Measurements from ENCODE around the gene ATP5MK.
"Not testable (repeated sequence)": the region's sequence is repeated elsewhere in the genome, so short reads cannot be mapped to it uniquely, and the experiment has no call there.

The ATP5MK gene, protein sequence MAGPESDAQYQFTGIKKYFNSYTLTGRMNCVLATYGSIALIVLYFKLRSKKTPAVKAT

DNA sequence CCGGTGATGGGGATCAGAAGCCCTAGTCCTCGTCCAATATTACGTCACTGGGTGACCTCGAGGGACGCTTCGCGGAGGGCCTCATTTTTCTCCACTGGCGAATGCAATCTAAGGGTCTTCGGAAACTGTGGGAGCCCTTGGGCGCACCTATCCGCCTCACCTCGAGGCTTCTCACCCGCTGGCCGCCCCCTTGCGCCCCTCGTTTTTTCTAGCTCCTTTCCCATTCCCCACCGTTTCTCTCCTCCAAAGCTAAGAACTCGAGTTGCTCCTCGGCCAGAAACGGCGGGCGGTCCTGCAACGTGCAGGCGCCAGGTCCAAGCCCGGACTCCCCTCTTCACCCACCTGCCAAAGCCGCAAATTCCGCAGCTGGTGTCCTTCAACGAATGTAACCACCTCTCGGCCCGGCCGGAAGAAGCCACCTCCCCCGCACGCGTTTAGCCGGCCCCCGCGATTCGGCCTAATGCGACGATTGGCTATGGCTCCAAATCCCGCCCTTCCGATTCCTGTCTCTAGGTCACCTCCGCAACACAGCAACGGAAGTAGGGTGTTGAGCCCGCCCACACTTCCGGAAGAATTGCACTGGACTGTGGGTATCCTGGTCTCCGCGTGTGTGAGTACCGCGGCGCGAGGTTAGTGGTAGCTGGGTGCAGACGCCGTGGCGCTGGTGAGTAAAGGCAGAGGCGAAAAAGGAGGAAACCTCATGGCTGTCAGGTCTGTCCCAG is at the start of gene ATP5MK, which contains the start of gene PDCD11:
Gene ATP5MK (minus strand): TSS at position 409 of the 722 bp plus-strand sequence. CDS start 4,018 bp downstream, outside the sequence.
Gene PDCD11 (plus strand): TSS at position 560 of the 722 bp plus-strand sequence. CDS start 1,801 bp downstream, outside the sequence.
- DNase-seq, result peak; percentile 90 to 94

DNA sequence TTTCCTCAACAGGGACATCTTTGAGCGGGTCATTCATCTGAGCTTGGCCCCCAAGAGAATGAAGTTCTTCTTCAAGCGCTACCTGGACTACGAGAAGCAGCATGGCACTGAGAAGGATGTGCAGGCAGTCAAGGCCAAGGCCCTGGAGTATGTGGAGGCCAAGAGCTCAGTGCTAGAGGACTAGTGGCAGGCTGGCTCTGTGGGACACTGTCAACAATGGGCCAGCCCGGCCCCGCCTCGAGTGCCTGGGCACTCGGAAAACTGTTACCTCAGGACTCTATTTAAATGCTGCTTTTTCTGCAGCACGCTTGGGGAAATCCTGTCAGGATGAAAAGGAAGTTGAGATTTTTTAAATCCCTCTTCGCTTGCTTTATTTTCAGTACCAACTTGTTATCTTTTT is 49.1 kb upstream of the ATP5MK start:
- no peak for DNase-seq

DNA sequence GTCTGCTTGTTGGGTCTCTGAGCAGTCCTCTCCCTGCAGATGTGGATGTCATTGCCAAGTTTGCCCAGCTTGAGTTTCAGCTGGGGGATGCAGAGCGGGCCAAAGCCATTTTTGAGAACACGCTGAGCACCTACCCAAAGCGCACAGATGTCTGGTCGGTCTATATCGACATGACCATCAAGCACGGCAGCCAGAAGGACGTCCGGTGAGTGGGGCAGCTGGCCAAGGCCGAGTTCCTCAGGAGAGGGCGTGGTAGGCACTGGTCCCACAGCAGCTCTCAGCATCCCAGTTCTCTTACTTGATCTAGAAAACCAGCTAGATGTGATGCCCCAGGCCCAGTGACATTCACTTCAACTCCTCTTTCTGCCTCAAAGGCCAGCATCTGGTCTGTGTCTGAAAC is 48.2 kb upstream of the ATP5MK start:
- no peak for DNase-seq

DNA sequence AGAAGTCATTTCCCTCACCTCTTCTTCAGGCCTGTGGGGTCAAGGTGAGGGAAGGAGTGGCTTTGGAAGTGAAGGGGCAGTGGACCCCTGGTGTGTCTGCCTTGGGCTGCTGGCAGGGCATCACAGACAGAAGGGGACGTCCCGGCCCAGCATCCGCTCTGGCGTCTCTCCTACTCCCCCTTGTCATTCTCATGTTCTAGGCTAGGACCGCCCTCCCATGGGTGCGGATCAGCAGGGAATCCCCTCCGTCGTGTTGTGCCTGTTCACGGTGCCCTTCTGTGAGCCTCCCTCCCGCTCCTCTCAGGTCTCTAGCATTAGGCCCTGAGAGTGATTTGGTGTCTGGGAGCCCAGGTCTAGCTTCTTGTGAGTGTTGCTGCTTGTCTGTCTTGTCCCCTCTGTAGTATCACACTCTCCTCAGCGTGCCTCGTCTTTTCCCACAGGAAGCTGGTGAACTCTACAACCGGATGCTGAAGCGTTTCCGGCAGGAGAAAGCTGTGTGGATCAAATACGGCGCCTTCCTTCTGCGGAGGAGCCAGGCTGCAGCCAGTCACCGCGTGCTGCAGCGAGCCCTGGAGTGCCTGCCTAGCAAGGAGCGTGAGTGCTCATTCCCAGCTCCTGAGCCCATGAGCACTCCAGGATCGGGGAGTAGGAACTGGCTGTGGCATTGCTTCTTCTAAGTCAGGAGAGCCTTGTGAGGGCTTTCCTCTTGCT is 47.4 kb upstream of the ATP5MK start:
- DNase-seq, result no peak

DNA sequence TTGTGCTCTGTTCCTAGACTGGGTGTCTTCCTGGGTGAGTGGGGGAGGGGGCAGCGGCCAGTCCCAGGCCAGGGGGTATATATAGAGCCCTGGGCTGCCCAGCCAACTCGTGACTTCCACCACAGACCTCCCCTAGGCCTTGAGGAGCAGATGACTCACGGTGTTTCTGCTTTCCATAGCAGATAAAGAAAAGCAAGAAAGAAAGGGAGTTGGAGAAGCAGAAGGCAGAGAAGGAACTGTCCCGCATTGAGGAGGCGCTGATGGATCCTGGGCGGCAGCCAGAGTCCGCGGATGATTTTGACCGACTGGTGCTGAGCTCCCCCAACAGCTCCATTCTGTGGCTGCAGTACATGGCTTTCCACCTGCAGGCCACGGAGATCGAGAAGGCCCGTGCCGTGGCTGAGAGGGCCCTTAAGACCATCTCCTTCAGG is 45.8 kb upstream of the ATP5MK start:
- DNase-seq, result no peak

DNA sequence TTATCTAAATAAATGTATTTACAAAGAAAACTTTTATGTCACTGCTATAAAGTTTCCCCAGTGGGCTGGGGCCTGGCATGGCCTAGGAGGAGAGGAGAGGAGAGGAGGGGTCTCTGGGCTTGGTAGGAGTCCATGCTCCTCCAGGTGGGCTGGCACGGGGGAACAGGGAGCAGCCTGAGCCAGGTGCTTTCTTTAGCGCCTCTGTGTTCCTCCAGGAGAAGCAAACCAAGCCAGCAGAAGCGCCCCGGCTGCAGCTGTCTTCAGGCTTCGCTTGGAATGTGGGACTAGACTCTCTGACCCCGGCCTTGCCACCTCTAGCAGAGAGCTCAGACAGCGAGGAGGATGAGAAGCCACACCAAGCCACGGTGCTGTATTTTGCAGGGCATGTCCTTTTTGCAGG is 45.3 kb upstream of the ATP5MK start:
- DNase-seq, result no peak

DNA sequence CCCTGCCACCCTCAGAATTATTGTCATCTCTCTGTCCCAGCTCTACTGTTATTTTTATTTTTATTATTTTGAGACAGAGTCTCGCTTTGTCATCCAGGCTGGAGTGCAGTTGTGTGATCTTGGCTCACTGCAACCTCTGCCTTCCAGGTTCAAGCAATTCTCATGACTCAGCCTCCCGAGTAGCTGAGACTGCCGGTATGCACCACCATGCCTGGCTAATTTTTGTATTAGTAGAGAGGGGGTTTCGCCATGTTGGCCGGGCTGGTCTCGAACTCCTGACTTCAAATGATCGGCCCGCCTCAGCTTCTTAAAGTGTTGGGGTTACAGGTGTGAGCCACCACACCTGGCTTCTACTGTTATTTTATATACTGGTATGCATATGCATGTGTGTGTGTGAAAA is 44.9 kb upstream of the ATP5MK start:
- no peak for DNase-seq

DNA sequence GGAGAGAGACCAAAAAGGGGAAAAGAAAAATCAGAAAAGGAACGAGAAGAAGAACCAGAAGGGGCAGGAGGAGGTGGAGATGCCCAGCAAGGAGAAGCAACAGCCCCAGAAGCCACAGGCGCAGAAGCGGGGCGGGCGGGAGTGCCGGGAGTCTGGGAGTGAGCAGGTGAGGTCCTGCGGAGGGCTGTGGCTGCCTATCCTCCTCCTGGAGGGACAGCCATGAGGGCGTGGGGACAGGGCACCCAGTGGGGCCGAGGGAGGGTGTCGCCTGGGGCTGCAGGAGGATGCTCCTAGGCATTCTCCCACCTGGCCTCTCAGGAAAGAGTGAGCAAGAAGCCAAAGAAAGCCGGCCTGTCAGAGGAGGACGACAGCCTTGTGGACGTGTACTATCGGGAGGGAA is 44.1 kb upstream of the ATP5MK start:
- no peak for DNase-seq

DNA sequence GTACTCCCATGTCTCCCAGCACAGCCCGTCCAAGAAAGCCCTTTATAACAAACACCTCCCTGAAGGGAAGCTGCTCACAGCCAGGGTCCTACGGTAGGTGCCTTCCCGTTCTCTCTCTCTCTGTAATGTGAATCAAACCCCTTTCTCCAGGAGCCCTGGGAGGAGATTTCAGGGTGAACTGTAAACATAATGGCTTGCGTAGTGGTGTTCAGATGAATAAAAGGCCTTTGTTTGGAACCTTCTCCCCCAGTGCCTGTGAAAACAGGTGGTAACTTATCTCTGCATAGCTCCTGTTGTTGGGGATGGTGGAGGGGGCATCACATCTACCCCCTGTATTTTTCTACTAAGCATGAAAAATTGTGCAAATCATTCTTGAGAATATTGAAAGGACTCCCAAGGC is 43.5 kb upstream of the ATP5MK start:
- no peak for DNase-seq

DNA sequence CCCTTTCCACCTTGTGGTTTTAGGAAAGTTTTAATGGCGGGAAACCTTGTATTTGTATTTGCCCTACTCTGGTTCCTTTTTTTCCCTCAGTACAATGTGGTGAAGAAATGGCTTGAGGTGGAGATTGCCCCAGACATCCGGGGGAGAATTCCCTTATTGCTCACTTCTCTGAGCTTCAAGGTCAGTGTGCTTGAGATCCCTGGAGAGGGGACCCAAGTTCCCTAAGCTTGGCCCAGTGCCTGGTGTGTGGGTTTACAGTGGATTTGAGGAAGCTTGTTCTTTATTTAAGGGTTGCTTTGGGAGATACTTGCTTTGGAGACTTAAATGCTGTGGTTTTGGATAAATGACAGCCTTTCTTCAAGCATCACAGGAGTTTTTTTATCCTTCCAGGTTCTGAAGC is 37.6 kb upstream of the ATP5MK start:
- DNase-seq, result no peak

DNA sequence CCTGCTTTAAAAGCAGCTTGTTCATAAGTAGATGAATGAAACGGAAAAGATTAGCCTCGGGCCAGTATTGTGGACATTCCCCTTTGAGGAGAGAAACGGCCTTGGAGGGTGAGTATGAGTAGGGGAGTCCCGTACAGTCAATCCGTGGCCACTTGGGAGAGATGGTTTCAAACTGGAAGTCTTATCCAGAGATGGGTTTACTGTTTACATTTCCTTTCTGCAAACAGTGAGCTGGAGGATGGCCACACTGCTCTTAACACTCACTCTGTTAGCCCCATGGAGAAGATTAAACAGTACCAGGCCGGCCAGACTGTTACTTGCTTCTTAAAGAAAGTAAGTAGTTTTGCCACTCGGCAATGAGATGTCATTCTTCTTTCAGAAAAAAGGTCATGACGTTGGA is 35.6 kb upstream of the ATP5MK start:
- DNase-seq, result no peak

DNA sequence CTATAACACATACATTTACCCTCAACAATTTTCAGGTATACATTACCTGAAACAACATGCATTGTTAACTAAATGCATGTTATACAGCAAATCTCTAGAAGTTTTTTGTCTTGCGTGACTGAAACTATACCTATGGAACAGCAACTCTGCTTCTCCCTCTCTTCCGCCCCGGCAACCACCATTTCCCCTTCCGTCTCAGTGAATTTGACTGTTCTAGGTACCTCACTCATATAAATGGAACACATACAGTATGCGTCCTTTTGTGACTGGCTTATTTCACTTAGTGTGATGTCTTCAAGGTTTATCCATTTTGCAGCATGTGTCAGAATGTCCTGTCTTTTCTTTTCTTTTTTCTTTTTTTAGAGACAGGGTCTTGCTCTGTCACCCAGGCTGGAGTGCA is 33.4 kb upstream of the ATP5MK start:
- no peak for DNase-seq

DNA sequence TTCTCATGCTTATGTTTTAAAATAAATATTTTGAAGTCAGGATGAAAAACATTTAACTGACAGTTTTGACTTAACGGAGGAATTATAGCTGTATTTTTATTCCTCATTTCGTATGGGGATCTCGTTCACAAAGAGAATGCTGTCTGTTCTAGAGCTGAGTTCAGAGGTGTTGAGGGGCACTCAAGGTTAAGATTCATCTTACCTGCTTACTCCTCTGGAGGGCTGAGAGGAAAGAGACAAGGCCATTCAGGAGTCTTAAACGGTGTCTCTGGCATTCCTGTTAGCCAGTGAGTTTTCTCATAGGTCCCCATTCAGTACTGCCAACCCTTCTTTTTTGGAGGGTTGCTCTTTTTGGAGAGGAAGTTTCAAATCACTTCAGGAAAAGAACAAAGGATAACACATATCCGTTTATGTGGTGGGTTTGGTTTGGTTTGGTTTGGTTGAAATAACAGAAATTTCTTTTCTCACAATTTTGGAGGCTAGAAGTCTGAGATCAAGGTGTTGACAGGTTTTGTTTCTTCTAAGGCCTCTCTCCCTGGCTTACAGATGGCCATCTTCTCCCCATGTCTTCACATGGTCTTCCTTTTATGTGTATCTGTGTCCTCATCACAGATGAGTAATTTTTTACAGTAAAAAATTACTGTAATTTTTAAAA is 32.8 kb upstream of the ATP5MK start:
- no peak for DNase-seq

DNA sequence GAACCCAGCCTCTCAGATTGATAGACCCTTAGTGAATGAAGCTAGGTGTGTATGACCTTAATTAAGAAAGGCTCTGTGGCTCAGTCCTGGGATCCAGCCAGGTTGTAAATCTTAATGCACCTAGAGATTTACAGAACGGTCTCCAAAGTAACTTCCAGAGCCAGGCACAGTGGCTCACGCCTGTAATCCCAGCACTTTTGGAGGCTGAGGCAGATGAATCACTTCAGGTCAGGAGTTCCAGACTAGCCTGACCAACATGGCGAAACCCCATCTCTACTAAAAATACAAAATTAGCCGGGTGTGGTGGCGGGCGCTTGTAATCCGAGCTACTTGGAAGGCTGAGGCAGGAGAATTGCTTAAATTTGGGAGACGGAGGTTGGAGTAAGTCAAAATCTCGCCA is 31.6 kb upstream of the ATP5MK start:
- no peak for DNase-seq

DNA sequence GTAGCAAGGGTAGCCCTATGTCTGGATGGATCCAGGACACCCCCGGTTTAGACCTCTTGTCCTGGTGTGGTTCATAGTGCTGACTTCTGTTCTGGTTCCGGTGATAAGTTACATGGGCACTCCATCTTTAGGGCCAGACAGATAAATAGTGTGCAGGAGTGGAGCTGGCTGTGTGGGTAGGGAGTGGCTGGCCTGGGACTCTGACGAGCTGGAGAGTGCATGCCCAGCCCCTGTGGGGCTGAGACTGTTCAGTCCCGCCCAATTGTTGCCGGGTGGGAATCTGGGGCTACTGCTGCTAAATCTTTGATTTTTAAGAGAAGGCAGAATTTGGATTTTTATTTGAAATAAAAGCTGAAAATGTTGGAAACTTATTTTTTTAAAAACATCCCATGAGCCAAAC is 27.5 kb upstream of the ATP5MK start:
- DNase-seq, result no peak

DNA sequence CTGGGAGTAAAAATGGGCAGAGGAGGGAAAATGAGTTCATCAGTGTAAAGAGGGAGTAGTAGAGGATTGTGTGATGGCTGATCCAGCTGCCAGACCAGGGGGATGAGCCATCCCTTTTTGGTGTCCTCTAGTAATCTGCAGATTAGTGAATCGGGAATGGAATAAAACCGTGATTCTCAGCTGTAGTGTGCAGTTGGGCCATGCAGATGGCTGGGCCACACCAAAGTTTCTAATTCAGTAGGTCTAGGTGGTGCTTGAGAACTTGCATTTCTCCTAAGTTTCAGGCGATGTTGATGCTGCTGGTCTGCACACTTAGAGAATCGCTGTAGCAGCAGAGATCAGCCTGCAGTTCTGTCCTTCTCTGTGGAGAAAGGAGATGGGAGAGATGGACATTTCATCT is 22.8 kb upstream of the ATP5MK start:
- DNase-seq, result no peak

DNA sequence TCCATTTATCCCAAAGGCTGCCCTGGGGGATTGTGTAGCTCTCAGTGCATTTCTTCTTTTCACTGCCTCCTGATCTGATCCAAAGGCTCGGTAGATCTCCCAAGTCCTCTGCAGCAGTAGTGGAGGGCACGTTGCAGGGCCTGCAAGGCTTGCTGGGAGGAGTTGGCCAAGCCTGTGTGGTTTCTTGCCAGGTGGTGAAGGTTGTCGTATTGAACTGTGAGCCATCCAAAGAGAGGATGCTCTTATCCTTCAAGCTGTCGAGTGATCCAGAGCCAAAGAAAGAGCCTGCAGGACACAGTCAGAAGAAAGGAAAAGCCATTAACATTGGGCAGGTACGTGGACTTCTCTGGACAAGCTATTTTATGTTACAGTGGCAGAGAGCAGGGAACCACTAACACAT is 21.3 kb upstream of the ATP5MK start:
- no peak for DNase-seq

DNA sequence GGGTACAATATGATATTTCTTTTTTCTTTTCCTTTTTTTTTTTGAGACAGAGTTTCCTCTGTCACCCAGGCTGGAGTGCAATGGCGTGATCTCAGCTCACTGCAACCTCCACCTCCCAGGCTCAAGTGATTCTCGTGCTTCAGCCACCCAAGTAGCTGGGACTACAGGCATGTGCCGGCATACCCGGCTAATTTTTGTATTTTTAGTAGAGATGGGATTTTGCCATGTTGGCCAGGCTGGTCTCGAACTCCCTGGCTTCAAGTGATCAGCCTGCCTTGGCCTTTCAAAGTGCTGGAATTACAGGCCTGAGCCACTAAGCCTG is 20.8 kb upstream of the ATP5MK start:
- DNase-seq, result not testable (repeated sequence)

DNA sequence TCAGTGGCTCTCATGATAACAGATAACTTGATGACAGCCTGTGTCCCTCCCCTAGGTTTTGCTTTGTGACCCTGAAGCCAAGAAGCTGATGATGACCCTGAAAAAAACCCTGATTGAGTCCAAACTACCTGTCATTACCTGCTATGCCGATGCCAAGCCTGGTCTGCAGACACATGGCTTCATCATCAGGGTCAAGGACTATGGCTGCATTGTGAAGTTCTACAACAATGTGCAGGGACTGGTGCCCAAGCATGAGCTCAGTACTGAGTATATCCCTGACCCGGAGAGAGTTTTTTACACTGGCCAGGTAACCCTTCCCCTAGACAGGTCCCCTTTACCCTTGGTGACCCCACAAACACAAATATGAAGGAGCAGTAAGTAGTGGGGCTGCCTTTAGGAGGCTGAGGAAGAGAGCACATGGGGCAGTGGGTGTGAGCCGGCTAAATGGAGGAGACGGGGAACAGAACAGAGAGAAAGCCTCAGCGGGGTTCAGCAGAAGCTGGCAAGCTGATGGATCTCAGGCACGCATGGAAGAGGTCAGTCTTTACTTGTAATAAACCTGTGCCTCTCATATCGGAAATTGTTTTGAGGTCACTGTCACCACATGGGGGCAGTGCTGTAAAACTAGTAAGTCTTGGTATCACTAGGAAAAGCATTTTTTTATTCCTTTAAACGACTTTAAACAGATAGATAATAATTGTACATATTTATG is 20.3 kb upstream of the ATP5MK start:
- peak; percentile 33 to 46 for DNase-seq

DNA sequence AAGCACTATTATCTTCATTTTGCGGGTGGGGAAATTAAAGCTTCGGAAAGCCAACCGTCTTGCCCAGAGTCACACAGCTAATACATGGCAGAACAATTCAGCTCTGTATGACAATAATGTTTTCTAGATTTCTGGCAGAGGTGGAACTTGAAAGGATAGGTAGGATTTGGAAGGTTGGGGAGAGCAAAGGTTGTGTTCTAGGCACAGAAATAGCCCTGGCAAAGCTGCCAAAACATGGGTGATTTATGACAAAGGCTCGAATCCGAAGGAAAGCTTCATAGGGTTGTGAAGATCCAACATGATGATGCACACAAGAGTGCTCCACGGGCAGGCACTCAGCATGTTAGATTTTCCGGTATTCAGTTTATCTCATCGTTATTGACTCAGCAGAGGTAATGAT is 19.3 kb upstream of the ATP5MK start:
- DNase-seq, result no peak

DNA sequence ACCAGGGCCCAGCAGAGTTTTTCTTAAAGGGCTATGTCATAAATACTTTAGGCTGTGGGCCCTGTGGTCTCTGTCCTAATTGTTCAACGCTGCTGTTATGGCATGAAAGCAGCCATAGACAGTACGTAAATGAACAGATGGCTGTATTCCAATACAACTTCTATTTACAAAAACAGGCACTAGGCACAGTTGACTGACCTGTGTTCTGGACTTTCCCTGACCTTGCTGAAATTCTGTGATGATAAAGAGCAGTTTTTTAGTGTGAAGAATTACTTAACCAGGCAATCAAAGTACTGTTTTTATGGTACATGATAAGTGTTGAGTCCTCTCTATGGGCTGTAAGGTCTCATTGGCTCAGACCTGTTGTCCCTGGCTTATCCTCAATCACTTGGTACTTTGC is 17.3 kb upstream of the ATP5MK start:
- no peak for DNase-seq

DNA sequence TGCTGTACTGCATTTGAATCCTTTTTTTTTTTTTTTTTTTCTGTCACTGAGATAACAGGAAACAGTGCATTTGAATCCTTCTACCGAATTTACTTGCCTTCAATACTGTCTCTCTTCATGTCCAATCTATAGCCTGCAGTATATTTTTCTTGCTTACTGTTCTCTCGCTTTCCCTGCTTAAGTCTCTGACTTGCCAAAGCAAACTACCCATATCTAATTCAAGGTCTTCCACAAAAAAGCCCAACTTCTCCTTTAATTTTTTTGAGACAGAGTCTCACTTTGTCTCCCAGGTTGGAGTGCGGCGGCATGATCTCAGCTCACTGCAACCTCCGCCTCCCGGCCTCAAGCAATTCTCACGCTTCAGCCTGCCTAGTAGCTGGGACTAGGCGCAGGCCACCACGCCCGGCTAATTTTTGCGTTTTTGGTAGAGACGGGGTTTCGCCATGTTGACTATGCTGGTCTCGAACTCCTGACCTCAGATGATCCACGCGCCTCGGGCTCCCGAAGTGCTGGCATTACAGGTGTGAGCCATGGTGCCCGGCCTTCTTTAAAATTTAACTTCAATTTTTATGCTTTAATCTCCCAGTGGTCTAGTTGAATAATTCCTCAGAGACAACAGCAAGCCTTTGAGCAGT is 1.0 kb upstream of the ATP5MK start:
- no peak for DNase-seq

DNA sequence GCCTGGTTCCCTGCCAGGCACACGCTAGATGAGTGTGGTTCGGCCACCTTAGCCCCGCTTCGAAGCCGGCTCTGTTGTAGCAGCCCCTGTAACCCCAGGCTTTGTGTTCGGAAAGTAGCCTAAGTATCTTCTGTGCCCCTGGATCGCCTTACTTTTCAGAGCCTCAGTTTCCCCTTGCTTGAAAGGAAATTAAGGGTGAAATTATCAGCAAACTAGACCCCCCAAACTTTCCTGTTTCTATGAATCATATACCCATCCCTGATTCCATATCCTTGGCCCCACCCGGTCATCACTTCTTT is 463 bp upstream of the ATP5MK start:
- no peak for DNase-seq

Data from stimulated activated CD4-positive, alpha-beta T cell treated with anti-CD3 and anti-CD28 coated beads, Interleukin-4, amount 100 ng/mL, for 4 hours (primary cell).